AG10803 (cell line): ENCODE measurements around the gene BZW1.
A peak's percentile ranks its signal among the peaks of the same experiment; 100 is the strongest.
"Not testable (repeated sequence)": the region's sequence is repeated elsewhere in the genome, so short reads cannot be mapped to it uniquely, and the experiment has no call there.

Experiments used
- DNase-seq: peaks from one replicate; pipeline ENCODE4 v3.0.0; 2010; ENCODE audit warnings: low read depth
- H3K4me3 ChIP-seq: 2 replicates; pipeline ENCODE4 v1.5.1; 2011; ENCODE audit warnings: mild to moderate bottlenecking, low read length, control low read depth
- TF ChIP-seq, protein P1 (sequence below): conservative IDR thresholded peaks from 2 replicates; pipeline ENCODE4 v1.5.1; 2011; ENCODE audit warnings: mild to moderate bottlenecking, low read length, control low read depth, inconsistent platforms

The BZW1 gene

DNA sequence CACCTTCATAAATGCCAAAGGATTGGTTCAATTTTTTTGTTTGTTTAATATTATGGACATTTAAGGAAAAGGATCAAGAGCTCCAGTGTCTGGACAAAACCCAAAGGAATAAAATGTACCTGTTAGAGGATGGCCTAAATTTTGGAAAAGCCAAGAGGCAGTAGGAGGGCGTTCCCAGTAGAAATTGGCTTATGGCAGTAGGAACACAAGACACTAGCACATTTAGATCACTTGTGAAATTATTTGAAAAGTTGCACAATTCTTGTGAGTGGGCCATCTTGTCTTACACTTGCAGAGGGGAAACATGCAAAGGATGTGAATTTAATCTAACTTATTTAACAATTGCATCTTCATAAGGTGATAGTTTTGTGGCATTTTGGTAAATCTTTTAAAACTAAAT, 3.2 kb downstream of the BZW1 start:
- no peak overlapping the region for H3K4me3 ChIP-seq
- TF ChIP-seq, protein P1, sequence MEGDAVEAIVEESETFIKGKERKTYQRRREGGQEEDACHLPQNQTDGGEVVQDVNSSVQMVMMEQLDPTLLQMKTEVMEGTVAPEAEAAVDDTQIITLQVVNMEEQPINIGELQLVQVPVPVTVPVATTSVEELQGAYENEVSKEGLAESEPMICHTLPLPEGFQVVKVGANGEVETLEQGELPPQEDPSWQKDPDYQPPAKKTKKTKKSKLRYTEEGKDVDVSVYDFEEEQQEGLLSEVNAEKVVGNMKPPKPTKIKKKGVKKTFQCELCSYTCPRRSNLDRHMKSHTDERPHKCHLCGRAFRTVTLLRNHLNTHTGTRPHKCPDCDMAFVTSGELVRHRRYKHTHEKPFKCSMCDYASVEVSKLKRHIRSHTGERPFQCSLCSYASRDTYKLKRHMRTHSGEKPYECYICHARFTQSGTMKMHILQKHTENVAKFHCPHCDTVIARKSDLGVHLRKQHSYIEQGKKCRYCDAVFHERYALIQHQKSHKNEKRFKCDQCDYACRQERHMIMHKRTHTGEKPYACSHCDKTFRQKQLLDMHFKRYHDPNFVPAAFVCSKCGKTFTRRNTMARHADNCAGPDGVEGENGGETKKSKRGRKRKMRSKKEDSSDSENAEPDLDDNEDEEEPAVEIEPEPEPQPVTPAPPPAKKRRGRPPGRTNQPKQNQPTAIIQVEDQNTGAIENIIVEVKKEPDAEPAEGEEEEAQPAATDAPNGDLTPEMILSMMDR: no peak

DNA sequence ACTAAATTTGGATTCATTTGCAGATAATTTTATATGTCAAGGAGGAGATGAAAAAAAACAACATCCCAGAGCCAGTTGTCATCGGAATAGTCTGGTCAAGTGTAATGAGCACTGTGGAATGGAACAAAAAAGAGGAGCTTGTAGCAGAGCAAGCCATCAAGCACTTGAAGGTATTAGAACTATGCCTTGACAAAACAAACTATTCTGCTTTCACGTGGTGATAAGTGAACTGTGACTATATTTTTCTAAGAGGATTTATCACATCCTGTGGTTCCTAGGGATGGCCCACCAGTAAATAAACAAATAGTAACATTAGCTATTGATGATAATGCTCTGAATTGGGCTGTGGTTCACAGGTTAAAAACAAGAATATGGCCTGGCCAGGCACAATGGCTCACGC, 7.0 kb downstream of the BZW1 start:
- not testable (repeated sequence) for DNase-seq

More for the DNA sequence above, 3.2 kb downstream of the BZW1 start:
- peak; percentile 42 for DNase-seq

DNA sequence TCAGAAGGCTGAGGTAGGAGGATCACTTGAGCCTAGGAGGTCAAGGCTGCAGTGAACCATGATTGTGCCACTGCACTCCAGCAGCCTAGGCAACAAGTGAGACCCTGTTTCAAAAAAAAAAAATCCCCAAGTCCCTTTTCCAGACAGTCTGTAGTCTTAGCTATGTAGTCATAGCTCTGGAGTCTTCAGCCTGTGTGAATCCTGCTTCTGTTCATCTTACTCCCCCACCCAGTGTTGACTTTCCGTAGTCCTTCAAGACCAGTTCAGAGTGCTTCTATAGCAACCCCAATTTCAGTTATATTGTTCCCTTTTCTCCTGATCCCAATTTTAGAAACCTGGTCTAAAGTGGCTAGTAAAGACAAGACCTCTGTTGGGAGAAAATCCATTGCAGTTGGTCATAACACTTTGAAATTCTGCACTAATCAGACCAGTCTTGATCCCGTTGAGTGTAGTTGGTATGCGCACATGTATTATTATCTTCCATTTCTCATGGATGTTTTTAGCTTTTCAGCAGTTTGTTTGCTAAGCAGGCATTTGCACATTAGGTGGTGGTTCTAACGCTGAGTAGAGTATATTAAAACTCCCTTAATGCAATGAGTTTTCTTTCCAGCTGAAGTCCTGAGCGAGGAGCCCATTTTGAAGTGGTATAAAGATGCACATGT, 9.0 kb downstream of the BZW1 start:
- H3K4me3 ChIP-seq: no peak overlapping the region
- TF ChIP-seq, protein P1: no peak
- DNase-seq: no peak

More for the DNA sequence above, 7.0 kb downstream of the BZW1 start:
- not testable (repeated sequence) for H3K4me3 ChIP-seq

DNA sequence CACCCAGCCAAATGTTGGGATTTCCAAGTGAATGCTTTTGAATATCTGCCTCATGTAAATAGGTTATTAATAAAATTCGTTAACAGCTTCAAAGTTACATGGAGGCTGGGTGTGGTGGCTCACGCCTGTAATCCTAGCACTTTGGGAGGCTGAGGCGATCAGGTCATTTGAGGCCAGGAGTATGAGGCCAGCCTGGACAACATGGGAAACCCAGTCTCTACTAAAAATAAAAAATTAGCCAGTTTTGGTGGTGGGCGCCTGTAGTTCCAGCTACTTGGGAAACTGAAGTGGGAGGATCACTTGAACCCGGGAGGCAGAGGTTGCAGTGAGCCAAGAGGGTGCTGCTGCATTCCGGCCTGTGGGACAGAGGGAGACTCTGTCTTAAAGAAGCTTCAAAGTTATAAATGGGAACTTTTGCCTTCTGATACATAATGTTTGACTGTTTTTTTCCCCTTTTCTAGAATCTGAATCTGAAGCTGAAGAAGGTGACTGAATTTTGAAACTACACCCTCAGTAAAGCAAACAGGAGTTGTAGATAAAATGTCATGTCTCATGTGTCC, 10.1 kb downstream of the BZW1 start:
- DNase-seq: no peak
- no peak overlapping the region for H3K4me3 ChIP-seq
- TF ChIP-seq, protein P1: no peak

GRCh38 chr2:200828104-200828503, 16.4 kb downstream of the BZW1 start:
- H3K4me3 ChIP-seq: no peak overlapping the region
- no peak for DNase-seq
- TF ChIP-seq, protein P1: no peak

GRCh38 chr2:200828572-200829257, 17.0 kb downstream of the BZW1 start:
- no peak for DNase-seq
- TF ChIP-seq, protein P1: no peak
- H3K4me3 ChIP-seq: no peak overlapping the region

- DNase-seq: no peak
- no peak overlapping the region for H3K4me3 ChIP-seq
- TF ChIP-seq, protein P1: no peak
These were observed 17.5 kb downstream of the BZW1 start for GRCh38 chr2:200829258-200829655.
